SHP77 (cell line): Measurements from ENCODE around the gene CASP12.

Experiments
- DNase-seq, 2 experiments: peaks; one replicate each; lab custom pipeline; 2025; lab: John Stamatoyannopoulos, UW

The CASP12 gene

DNA sequence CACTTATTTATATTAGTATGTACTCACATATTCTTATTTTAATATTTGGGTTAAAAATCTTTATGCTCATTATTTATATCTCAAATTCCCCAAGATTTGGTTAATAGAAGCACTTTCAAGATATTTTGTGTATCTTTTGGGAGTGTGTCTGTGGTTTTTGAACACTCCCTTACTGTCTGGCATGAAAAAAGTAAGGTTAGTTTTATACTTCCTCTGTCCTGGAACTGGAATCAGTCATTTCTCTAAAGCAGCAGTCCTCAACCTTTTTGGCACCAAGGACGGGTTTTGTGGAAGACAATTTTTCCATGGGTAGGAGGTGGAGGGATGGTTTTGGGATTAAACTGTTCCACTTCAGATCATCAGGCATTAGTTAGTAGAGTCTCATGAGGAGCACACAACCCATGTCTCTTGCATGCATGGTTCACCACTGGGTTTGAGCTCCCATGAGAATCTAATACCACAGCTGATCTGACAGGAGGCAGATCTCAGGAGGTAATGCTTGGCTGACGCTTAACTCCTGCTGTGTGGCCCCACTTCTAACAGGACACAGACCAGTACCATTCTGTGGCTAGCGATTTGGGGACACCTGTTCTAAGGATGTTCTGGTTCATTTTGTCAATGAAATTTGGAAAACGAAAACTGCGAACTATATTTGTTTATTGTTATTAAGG, 60.2 kb downstream of the CASP12 start:
- no peak for DNase-seq

DNA sequence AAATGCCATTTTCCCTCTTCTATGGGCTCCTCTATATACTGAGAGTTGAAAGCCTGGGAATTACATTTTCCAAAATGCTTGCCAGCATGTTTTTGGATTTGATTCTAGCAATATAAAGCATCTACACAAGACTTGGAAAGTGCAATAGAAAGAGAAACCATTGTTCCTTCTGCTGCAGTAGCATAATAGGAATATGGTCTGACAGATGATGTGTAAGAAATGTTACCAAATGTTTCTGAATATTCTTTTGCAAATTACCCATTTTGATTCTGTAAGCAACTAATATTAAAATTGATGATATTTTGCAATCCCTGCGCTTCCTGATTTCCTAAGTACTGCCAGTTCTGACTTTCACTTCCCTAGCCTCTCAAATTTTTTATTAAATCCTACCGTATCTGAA, 61.6 kb downstream of the CASP12 start:
- no peak for DNase-seq
